NK-92 (cell line): Measurements from ENCODE around the gene ELP5.
A peak's percentile ranks its signal among the peaks of the same experiment; 100 is the strongest.

Experiments
- DNase-seq: peaks from one replicate; lab custom pipeline; 2025; ENCODE audit not compliant: unreplicated experiment; lab: John Stamatoyannopoulos, UW

Gene ELP5

GRCh38 chr17:7252176-7253043 is at the start of gene ELP5:
Gene ELP5, plus strand, starts transcription at chr17:7252215. Its CDS starts 336 bp downstream, at chr17:7252551.
- DNase-seq = peak; percentile 7

GRCh38 chr17:7203391-7203790 is 48.6 kb upstream of the ELP5 start:
- DNase-seq = no peak

GRCh38 chr17:7204336-7204735 is 47.7 kb upstream of the ELP5 start:
- DNase-seq = no peak

GRCh38 chr17:7204828-7205461 is 47.1 kb upstream of the ELP5 start:
- DNase-seq = peak; percentile 84

GRCh38 chr17:7205561-7205960 is 46.5 kb upstream of the ELP5 start:
- DNase-seq = no peak

- no peak for DNase-seq
These were observed 44.7 kb upstream of the ELP5 start for GRCh38 chr17:7207120-7208001.

GRCh38 chr17:7208027-7208571 is 43.9 kb upstream of the ELP5 start:
- no peak for DNase-seq

- no peak for DNase-seq
These were observed 43.1 kb upstream of the ELP5 start for GRCh38 chr17:7208754-7209460.

GRCh38 chr17:7211491-7212273 is 40.3 kb upstream of the ELP5 start:
- no peak for DNase-seq

- DNase-seq = no peak
These were observed 38.1 kb upstream of the ELP5 start for GRCh38 chr17:7213895-7214299.

GRCh38 chr17:7214300-7215135 is 37.5 kb upstream of the ELP5 start:
- DNase-seq = peak; percentile 98

GRCh38 chr17:7215136-7215638 is 36.8 kb upstream of the ELP5 start:
- DNase-seq = no peak

- DNase-seq = no peak
These were observed 36.3 kb upstream of the ELP5 start for GRCh38 chr17:7215652-7216180.

- DNase-seq = no peak
These were observed 35.5 kb upstream of the ELP5 start for GRCh38 chr17:7216242-7217112.

- DNase-seq = no peak
These were observed 34.7 kb upstream of the ELP5 start for GRCh38 chr17:7217113-7217987.

- no peak for DNase-seq
These were observed 33.8 kb upstream of the ELP5 start for GRCh38 chr17:7218166-7218565.
